GM19455 (cell line): ENCODE measurements around the gene EMILIN1.
A peak's percentile ranks its signal among the peaks of the same experiment; 100 is the strongest.
"Not testable (repeated sequence)": the region's sequence is repeated elsewhere in the genome, so short reads cannot be mapped to it uniquely, and the experiment has no call there.

Source experiments
- ATAC-seq: cut with Tn5 transposase; IDR thresholded peaks from one replicate; pipeline ENCODE4 v1.9.1; 2021; ENCODE audit not compliant: unreplicated experiment

Gene EMILIN1

DNA sequence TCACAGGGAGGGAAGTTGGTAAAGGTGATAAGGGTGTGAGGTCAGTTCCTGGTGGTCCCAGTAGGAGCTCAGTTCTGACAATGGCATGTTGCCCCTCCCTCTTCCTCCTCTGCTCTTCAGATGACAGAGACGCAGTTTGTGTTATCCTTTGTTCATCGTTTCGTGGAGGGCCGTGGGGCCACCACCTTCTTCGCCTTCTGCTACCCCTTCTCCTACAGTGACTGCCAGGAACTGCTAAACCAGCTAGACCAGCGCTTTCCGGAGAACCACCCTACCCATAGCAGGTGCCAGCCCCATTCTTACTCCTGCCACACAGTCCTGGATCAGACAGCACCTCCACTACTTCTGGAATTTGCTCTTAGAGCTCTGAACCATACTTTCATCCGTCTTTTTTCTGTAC lies 24.6 kb upstream of the EMILIN1 start:
- no peak for ATAC-seq

DNA sequence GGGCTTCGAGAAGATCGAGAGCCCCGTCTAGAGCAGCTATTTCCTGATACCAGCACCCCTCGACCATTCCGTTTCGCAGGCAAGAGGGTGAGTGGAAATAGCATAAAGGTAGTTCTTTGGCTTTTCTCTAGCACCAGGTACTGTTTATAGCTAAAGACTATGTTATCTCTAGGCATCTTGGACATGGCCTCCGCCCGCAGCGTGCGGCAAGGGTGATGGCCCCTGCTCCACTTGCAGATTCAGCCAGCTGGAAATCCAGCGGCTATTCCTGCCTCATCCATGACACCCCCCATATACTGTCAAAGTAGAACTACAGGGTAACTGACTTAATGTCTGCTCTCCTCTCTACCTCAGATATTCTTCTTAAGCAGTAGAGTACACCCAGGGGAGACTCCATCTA lies 23.7 kb upstream of the EMILIN1 start:
- ATAC-seq: no peak

DNA sequence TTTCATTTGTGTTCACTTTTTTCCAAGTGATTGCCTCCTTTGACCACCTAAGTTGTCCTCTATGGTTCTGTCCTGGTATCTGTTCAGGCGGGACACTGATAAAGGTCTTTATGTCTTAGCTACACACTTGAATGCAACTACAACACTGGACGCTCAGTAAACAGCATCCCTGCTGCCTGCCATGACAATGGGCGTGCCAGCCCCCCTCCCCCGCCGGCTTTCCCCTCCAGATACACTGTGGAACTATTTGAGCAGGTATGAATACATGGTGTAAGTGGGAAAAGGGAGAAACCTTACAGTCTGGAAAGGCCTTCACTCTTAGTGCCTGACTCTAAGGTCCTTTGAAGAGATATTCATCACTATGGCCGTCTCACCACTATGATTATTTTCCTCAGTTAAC lies 21.2 kb upstream of the EMILIN1 start:
- no peak for ATAC-seq

DNA sequence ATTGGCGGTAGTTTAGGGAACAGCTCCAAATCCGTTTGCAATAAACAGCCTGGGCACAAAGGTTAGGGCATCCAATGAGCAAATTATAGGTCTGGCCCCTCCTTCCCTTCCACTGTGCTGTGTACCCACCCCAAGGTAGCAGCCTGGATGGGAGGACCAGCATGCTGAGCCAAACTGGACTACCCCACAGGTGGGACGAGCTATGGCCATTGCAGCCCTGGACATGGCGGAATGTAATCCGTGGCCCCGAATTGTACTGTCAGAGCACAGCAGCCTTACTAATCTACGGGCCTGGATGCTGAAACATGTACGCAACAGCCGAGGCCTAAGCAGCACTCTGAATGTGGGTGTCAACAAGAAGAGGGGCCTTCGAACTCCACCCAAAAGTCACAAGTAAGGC lies 20.2 kb upstream of the EMILIN1 start:
- no peak for ATAC-seq

DNA sequence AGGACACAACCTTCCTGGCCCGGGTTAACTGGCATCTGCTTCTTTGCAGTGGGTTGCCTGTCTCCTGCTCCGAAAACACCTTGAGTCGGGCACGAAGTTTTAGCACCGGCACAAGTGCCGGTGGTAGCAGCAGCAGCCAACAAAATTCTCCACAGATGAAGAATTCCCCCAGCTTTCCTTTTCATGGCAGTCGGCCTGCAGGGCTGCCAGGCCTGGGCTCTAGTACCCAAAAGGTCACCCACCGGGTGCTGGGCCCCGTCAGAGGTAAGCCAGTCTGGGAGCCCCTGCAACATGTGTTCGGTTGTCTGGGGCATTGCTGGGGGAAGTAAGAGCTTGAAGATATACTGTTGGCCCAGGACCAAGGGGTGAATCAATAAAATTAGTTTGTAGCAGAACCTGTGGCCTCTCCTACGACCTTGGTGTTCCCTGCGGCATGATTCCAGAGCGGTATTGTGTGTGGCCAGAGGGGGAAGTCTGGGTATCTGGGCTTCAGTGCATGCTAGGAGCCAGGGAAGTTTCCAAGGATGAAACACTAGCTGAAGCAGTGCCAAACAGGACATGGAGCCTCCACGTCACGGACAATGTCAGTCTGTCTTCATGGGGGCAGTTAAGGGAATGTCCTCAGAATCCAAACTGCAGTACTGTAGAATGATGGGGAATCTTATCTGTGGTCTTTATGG lies 19.1 kb upstream of the EMILIN1 start:
- no peak for ATAC-seq

DNA sequence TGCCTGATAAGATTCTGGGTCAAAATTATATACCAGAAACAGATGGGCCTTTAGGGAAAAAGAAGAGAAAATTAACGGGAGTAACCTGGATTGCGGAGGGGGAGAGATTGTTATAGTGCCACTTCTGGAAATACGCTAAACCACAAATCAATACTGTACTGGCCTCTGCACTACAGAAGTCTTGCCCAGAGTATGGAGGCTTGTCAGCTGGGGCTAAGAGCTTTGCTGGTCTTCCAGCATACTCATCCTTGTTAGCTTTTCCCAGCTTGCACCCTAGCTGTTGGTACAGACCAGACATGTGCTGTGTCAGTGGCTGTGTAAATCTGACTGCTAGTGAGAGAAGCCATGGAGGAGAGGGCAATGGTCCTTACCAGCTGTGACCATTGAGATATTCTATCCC lies 18.1 kb upstream of the EMILIN1 start:
- ATAC-seq: no peak

DNA sequence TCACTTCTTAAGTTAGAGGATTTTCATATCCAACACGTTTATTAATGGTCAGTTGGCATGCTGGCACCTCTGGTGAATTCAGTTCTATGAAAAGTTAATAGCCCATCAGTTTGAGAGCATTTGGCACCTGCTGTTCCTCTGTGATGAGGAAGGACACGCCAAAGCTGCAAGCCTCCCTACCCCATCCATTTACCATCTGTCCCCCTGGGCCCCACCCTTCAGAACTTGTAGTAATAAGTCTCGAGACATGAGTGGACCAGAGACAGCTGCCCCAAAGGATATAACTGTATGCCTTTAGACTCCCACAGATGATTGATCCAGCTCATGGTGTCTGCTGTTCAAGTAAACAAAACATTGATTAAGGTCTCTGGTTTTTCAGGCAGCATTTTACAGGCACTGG lies 13.3 kb upstream of the EMILIN1 start:
- ATAC-seq: no peak

DNA sequence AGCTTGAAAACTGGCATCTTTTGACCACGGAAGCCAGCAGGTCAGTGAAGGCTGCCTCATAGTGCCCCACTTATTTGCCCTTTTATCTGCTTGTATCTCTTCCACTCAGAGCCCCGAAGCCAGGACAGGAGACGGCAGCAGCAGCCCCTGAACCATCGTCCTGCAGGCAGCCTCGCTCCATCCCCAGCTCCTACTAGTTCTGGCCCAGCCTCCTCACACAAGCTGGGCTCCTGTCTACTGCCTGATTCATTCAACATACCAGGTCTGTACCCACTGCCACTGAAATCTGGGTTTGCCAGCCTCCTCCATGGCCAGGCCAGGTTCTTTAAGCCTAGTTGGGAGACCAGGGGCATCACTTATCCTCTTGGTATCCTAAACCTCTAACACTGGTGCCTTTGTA lies 11.0 kb upstream of the EMILIN1 start:
- ATAC-seq: no peak

DNA sequence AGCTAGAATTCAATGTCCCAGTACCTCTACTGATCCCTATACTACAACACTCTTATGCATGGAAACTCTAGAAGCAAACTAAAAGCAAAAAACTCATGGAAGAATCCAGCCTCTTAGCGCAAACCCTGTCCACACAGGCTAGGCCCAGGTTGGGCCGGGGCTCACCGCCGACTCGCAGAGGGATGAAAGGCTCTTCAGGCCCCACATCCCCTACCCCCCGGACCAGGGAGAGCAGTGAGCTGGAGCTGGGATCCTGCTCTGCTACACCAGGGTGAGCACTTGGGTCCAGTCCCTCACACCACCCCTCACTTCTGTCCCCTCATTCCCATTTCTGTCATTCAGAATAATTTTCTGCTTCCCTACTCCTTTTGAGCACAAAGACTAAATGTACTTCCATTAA lies 9.0 kb upstream of the EMILIN1 start:
- no peak for ATAC-seq

DNA sequence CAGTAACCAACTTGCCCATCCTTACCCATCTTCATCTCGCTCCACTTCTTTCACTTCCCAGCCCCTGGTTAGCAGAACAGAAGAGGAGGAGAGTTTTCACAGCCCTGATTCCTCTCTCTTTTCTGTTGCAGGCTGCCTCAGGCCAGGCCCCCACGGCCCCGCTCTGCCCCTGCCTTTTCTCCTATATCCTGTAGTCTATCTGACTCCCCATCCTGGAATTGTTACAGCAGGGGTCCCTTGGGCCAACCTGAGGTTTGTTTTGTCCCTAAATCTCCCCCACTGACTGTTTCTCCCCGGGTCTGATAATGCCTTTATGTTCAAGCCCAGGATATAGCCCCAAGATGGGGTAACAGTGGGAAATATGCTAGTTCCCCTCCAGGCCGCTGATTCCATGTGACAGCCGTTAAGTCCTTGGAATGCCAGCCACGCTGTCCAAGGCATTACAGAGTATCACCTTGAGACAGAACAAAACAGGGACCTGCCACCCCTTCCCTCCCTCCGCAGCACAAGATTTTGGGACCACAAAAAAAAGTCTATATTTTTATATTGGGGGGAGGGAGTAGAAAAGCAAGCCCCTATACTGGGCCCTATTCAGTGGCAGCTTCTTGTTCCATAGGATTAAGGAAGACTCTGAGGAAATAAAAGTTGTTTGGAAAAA lies 8.3 kb upstream of the EMILIN1 start:
- no peak for ATAC-seq

DNA sequence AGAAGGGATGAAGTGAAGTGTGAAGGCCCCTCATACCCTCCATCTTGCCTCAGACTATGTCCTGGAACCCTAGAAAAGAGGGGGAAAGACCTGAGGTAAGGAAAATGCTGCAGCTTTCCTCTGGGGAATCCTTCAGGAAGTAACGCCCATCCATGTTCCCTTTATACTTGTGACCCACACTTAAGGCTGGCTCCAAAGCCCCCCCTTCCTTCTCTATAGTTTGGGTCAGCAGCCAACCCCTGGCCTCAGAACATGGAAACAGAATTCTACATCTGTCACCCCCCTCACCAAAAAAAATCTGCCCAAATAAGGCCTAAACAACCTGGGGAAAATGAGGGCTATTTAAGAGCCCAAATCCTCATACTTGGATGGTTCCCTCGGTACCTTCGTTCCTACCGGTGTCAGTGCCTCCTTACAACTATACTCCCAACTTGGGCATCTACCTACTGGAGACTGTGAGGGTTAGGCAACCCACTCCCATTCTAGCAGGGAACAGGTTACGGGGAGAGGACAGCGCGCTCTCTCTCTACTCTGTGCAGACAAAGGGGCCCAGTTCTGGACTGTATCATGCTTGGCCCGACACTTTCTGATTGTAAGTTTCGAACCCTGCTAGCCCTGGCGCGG lies 7.7 kb upstream of the EMILIN1 start:
- no peak for ATAC-seq

DNA sequence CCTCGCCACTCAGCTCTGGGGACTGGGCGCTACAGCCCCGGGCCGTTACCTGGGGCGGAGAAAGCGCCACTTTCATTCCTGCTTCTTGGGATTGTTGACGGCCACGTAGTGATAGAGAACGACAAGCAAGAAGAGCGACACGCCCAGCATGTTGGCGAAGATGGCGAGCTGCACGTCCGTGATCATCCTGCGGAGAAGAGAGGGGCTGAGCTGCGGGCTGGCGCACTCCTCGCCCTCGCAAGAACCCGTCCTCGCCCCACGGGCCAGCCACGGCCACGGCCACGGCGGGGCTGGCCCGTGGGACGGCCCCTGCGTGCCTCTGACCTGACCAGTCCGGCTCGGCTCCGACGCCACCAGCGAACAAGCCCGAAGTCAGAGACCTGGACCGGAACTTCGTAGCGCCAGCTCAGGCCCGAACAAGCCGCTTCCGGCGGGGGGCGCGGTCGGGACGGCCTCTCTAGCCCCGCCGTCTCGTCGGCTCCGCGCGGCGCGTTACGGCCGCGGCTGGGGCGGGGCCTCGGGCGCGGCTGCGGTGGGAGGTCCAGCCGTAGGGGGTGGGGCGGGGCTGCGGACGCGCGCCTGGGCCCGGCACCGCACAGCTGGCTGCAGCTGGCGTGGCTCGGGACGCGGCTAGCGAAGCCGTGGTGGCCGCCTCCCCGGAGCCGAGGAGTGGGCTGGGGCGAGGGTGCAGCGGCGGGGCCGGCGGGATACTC lies 7.0 kb upstream of the EMILIN1 start, which contains the start of gene OST4:
TSS of gene OST4 (minus strand) at position 378 of the 713 bp plus-strand sequence.
- peak; percentile 87 for ATAC-seq

DNA sequence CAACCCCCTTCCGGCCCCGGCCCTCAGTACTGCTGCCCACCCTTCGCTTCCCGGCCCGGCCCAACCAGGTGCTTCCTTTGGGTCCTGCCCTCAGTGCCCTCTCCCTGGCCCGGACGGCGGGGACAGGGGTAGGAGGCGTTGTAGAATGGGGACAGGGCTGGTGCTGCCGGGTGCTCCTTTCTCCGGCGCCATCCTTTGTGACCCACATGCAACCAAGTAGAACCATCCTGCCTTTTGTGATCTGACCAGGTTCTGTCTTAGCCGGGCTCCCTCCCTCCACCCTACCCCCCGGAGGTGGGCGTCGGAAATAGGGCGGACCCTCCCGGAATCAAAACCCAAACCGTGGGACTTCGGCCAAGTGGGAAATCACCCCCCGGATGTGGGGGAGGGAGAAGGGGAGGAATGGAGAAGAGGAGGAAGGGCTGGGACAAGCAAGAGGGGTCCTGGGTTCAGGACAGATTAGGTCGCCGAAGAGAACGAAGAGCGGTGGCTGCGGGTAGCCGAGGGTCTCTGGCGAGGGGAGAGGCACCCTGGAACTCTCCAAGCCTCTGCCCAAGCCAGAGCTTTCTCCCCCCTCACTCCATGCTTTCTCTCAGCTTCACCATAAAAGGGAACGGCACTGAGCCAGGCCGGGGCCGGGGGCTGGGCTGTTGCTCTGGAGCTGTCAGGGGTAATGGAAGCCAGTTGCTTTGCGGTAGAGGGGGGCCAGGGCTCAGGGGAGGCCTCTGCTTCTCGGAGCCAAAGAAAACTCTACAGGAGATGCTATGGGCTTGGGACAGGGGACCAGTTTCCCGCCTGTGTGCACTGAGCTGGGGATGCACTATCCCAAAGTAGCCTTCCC lies 6.2 kb upstream of the EMILIN1 start:
- peak; percentile 6 for ATAC-seq

DNA sequence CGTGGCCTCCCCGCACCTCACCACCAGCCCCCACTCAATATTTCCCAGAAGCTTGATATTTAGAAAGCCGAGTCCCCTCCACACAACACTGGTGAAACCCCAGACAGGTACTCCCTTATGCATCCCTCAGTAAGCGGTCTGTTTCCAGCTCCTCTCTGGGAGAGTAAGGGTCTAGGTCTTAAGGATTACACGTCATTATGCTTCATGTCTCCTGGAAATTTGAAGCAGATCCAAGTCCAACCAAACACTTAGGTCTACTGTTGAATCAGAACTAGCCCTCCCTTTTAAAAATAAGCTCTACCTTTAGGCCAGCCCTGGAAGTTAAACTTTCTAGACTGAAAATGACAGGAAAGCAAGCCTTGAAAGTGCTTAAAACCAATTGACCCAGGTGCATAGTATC lies 5.5 kb upstream of the EMILIN1 start:
- no peak for ATAC-seq

DNA sequence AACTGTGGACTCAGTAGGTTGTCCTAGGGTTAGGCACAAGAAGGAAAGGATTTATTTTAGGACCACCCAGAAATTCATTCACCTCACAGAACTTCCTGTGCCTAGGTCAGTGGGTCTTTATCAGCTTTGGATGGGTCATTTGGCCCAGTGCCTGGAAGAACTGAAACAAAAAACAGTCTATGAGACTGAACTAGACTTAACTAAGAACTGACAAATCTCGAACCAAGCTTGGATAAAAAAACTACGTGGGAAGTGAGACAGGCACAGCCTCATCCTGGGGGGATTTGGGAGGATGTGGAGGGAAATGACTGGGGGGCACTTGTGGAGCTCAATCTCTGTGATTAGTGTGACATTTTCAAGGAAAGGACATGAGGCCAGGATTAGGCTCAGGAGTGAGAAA lies 4.6 kb upstream of the EMILIN1 start:
- ATAC-seq: no peak

DNA sequence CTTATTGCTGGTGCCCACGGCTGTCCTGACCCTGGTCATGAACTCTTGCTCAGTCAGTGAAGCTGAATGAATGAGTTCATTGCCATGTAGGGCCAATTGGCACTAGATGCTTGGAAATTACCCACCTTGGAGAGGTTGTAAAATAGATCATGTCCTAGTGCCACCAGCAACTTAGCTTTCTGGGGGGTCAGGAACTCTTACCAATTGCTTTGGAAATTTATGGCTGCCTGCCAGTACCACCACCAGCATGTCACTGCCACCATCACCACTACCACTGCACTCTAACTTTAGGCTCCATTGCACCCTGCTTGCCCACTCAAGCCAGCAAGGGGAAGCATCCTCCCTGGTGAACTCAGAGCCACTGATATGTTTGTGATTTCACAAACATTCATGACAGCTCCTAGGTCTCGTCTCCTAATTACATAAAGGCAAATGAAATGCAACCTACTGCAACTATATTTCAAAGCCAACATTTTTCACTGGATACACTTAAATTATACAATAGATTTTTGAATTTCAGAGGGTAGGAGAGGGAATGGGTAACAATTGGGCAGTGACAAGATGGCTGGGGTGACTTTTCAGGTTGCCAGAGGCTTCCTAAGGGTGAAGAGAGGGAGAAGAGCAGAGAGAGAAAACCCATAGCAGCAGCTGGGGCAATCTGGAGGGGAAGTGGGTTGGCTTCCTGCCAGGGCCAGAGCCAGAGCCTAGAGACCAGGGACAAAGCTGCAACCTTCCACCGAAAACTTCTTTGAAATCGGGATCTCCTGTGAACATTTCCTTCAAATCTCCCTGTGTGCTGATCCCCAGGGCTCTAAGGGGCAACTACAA lies 3.5 kb upstream of the EMILIN1 start:
- no peak for ATAC-seq

DNA sequence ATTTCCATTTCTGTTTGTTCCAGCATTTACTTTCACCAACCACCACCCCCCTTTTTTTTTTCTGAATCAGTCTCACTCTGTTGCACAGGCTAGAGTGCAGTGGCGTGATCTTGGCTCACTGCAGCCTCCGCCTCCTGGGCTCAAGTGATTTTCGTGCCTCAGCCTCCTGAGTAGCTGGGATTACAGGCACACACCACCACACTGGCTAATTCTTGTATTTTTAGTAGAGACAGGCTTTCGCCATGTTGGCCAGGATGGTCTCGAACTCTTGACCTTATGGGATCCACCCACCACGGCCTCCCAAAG lies 2.9 kb upstream of the EMILIN1 start:
- ATAC-seq: not testable (repeated sequence)

DNA sequence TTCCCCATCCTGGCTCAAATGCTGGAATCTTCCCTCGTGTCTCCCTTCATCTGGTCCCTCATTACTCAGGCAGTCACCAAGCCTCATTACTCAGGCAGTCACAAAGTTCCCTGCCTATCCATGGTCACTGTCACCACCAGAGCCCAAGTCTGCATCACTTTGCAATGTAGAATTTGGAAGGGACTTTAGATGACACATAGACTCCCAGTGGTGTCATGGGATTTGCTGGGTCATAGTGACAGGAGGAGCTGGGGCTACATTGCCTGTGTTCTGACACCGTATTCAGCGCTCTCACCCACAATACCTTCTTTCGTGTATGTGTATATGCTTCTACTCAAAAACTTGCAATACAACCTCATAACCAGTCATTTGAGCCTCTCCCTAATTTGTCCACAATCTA lies 2.1 kb upstream of the EMILIN1 start:
- no peak for ATAC-seq

DNA sequence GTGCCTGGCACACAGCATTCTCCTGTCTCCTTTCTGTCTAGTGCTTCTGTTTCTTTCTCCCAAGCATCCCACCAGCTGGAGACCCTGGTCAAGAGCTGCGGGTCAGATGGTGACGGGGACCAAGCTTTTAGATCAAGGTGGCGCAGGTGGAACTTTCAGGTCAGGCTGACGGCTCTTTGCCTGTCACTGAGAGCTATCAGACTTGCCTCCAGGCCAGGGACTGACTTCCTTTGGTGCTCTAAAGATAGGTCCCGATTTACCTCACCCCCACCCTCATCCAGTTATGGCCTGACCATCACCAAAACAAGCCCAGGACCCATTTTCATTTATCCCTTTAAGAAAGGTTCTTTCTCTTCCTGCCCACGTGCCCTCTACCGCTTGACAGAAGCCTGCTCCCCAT lies 1.2 kb upstream of the EMILIN1 start:
- ATAC-seq: no peak
